Endothelial cell of umbilical vein (primary cell): ENCODE measurements around the gene TPM1. TPM values are rescaled to one million over a fixed set of nuclear protein-coding genes. Genes with fewer than 3 reads are reported as not detected.

Experiments
- BruUV-seq: library from RNA; stranded (reverse); fragments of 400-500 nt; replicated peaks from 2 replicates; lab custom pipeline; 2021; lab: Mats Ljungman, UMichigan
- CTCF ChIA-PET: fragments of 300-600, 350-600 bp; sonication (Branson Sonifier 250); formaldehyde crosslinking; loops from one replicate; lab custom pipeline; 2021; ENCODE audit warnings: antibody characterized with exemption, inconsistent platforms; lab: Charles Lee
- POLR2A ChIA-PET: fragments of 300-600, 350-600 bp; sonication (Branson Sonifier 250); formaldehyde crosslinking; loops from one replicate; lab custom pipeline; 2021; ENCODE audit warnings: antibody characterized with exemption, inconsistent platforms; lab: Charles Lee
- DNase-seq: peaks from one replicate; pipeline ENCODE4 v3.0.0-alpha.2; 2011; ENCODE audit warnings: low read depth, low spot score
- FAIRE-seq: peaks from 2 replicates; lab custom pipeline; 2011; peaks lifted over from hg19 to GRCh38; lab: Jason Lieb, UNC
- H2AFZ ChIP-seq: 2 replicates; pipeline ENCODE4 v1.6.0; 2012; ENCODE audit warnings: low read depth, low read length, control low read depth, inconsistent platforms
- H3K27ac ChIP-seq: 2 replicates; pipeline ENCODE4 v1.5.1; 2011; ENCODE audit warnings: low read depth, mild to moderate bottlenecking, control low read depth, low read length, moderate library complexity; ENCODE audit not compliant: insufficient read depth
- H3K27me3 ChIP-seq, 2 experiments: 2 replicates each; pipeline versions ENCODE4 v1.6.0 to v1.6.1; 2011; ENCODE audit warnings: low read length in 2 of 2, mixed read lengths in 1 of 2; ENCODE audit not compliant: control insufficient read depth in 2 of 2, insufficient read depth in 2 of 2
- H3K36me3 ChIP-seq, 2 experiments: 2 replicates in 1 of 2; 3 replicates in 1 of 2; pipeline ENCODE4 v1.5.1; 2011; ENCODE audit warnings: low read length in 2 of 2, mild to moderate bottlenecking in 1 of 2, moderate library complexity in 1 of 2; ENCODE audit not compliant: control insufficient read depth in 2 of 2, insufficient read depth in 2 of 2; ENCODE audit errors: extremely low read depth in 1 of 2
- H3K4me1 ChIP-seq: 3 replicates; pipeline ENCODE4 v1.5.1; 2011; ENCODE audit warnings: mild to moderate bottlenecking, low read length; ENCODE audit not compliant: control insufficient read depth, insufficient read depth; ENCODE audit errors: extremely low read depth
- H3K4me2 ChIP-seq: 2 replicates; pipeline ENCODE4 v1.6.1; 2011; ENCODE audit warnings: low read length, control low read depth, mixed read lengths; ENCODE audit not compliant: insufficient read depth
- H3K4me3 ChIP-seq, 3 experiments: fragments of 200-600 bp in 1 of 3; sonication (generic), shearing (Covaris generic) in 1 of 3; replicated peaks in 1 of 3; 2 replicates each; pipeline ENCODE4 v1.5.1; 2011 to 2016; ENCODE audit warnings: control low read depth in 3 of 3, low read length in 3 of 3, mild to moderate bottlenecking in 2 of 3, inconsistent platforms in 1 of 3, low read depth in 1 of 3, moderate library complexity in 1 of 3; ENCODE audit not compliant: insufficient read depth in 1 of 3
- H3K79me2 ChIP-seq: 2 replicates; pipeline ENCODE4 v1.6.0; 2012; ENCODE audit warnings: low read length, inconsistent platforms; ENCODE audit not compliant: control insufficient read depth, insufficient read depth
- H3K9ac ChIP-seq: replicated peaks from 2 replicates; pipeline ENCODE3; 2011; ENCODE audit warnings: low read length, control low read depth; ENCODE audit not compliant: insufficient read depth; ENCODE audit errors: extremely low read depth
- H3K9me1 ChIP-seq: replicated peaks from 3 replicates; pipeline ENCODE4 v1.6.0; 2011; ENCODE audit warnings: mild to moderate bottlenecking, low read length; ENCODE audit not compliant: control insufficient read depth, insufficient read depth; ENCODE audit errors: extremely low read depth
- H3K9me3 ChIP-seq: replicated peaks from 2 replicates; pipeline ENCODE4 v1.5.1; 2012; ENCODE audit warnings: low read length, inconsistent platforms; ENCODE audit not compliant: control insufficient read depth, insufficient read depth
- H4K20me1 ChIP-seq: replicated peaks from 2 replicates; pipeline ENCODE3; 2011; ENCODE audit warnings: mild to moderate bottlenecking, low read length; ENCODE audit not compliant: control insufficient read depth, insufficient read depth; ENCODE audit errors: extremely low read depth
- CTCF ChIP-seq, 2 donors: IDR thresholded peaks; 1 replicate in 1 of 2; 2 replicates in 1 of 2; pipeline ENCODE4 v1.5.1; 2011; ENCODE audit warnings: low read length in 2 of 2, mild to moderate bottlenecking in 2 of 2, moderate library complexity in 2 of 2, control low read depth in 1 of 2, inconsistent platforms in 1 of 2, low read depth in 1 of 2; ENCODE audit not compliant: insufficient read depth in 1 of 2; ENCODE audit errors: extremely low read depth in 1 of 2
- EZH2 ChIP-seq: IDR thresholded peaks from 2 replicates; pipeline ENCODE4 v1.6.1; 2012; ENCODE audit warnings: borderline replicate concordance, low read depth, mild to moderate bottlenecking, moderate library complexity, low read length, inconsistent platforms; ENCODE audit not compliant: severe bottlenecking
- FOS ChIP-seq: IDR thresholded peaks from 2 replicates; pipeline ENCODE4 v1.6.1; 2011; ENCODE audit warnings: mild to moderate bottlenecking, low read length, moderate library complexity, borderline replicate concordance; ENCODE audit not compliant: insufficient read depth
- GATA2 ChIP-seq: IDR thresholded peaks from 2 replicates; pipeline ENCODE4 v1.7.0; 2011; ENCODE audit warnings: low read depth, mild to moderate bottlenecking, moderate library complexity, mixed read lengths, low read length; ENCODE audit not compliant: insufficient read length, insufficient read depth
- JUN ChIP-seq: IDR thresholded peaks from 2 replicates; pipeline ENCODE4 v1.6.1; 2011; ENCODE audit warnings: borderline replicate concordance, low read depth; ENCODE audit not compliant: insufficient read length, insufficient read depth
- MAX ChIP-seq: IDR thresholded peaks from 2 replicates; pipeline ENCODE4 v1.6.1; 2011; ENCODE audit not compliant: insufficient read depth, insufficient read length
- MYC ChIP-seq: IDR thresholded peaks from one replicate; pipeline ENCODE4 v1.6.1; 2011; ENCODE audit warnings: mild to moderate bottlenecking, low read depth, low read length
- POLR2A ChIP-seq: IDR thresholded peaks from 2 replicates; pipeline ENCODE4 v1.6.1; 2012; ENCODE audit warnings: low read depth, mild to moderate bottlenecking, control low read depth, low read length
- POLR2AphosphoS5 ChIP-seq: IDR thresholded peaks from 2 replicates; pipeline ENCODE4 v1.6.1; 2012; ENCODE audit warnings: low read depth, mild to moderate bottlenecking, control low read depth, low read length, moderate library complexity; ENCODE audit not compliant: insufficient read depth
- dilution Hi-C: fragments of 300-500 bp; cut with MboI; formaldehyde crosslinking; loops from one replicate; pipeline ENCODE4 v1.15.0; 2019; ENCODE audit warnings: low sequenced_read_pairs; ENCODE audit not compliant: extremely low pct_ligation_motif_present
- intact Hi-C: fragments of 100-400 bp; cut with micrococcal nuclease; formaldehyde crosslinking; loops from one replicate; pipeline ENCODE4 v1.10.0; 2022
- polyA plus RNA-seq, 4 experiments: library from polyadenylated mRNA; depleted of rRNA in 3 of 4; stranded (reverse) in 3 of 4; unstranded in 1 of 4; fragments of >200 nt; gene quantifications; 2 replicates each; pipeline versions ENCODE4 v1.2.1 to v1.2.3, GENCODE V29; 2011 to 2012; ENCODE audit warnings: missing spikeins in 1 of 4
- total RNA-seq: library from RNA; stranded (reverse); gene quantifications from 2 replicates; pipeline ENCODE4 v1.2.3, GENCODE V29; 2021

TPM1 gene
- total and polyA plus RNA-seq, 2 donors (not counting 3 experiments of a cell fraction or from before 2014, with no cell fraction given), result 518 to 558 TPM

GRCh38 chr15:63070681-63071129 is 28.2 kb downstream of the TPM1 start:
- Histone ChIP-seq H3K27ac (no peak overlapping the region), H3K4me2 (no peak overlapping the region), H3K9ac (no peak overlapping the region), H4K20me1 (no peaks in the 10 kb centered on the region), H3K36me3 (peaks cover 28 to 34% of the 10 kb centered on the region in 2 experiments), H3K9me3 (no peaks in the 10 kb centered on the region), H2AFZ (no peak overlapping the region), H3K79me2 (no peaks in the 10 kb centered on the region), H3K4me3 (no peak overlapping the region), H3K4me1 (no peaks in the 10 kb centered on the region), H3K27me3 (no peaks in the 10 kb centered on the region), H3K9me1 (no peaks in the 10 kb centered on the region)
- dilution Hi-C loops (no loop called here), intact Hi-C loops (no loop called here)
- DNase-seq (no peak), FAIRE-seq (no peak)
- CTCF ChIA-PET, result interaction anchor here (1.9 kb wide), 1 partner anchor 23 kb away, joined by 5 read pairs; no protein-coding TSS in a partner anchor
- TF ChIP-seq MYC (no peak), POLR2AphosphoS5 (no peak), JUN (no peak), FOS (no peak), EZH2 (no peak), POLR2A (no peak), CTCF (IDR thresholded peaks at IDR 0.05; ENCODE audit: extremely low read depth in 1 of 2, insufficient read depth in 1 of 2, low read depth in 1 of 2, low read length in 2 of 2) (no peak), MAX (no peak), GATA2 (no peak)
- POLR2A ChIA-PET, result no interaction called here
- BruUV-seq, result no TSS peak
